ENCODE results near the gene CCDC85A.

CCDC85A gene

DNA sequence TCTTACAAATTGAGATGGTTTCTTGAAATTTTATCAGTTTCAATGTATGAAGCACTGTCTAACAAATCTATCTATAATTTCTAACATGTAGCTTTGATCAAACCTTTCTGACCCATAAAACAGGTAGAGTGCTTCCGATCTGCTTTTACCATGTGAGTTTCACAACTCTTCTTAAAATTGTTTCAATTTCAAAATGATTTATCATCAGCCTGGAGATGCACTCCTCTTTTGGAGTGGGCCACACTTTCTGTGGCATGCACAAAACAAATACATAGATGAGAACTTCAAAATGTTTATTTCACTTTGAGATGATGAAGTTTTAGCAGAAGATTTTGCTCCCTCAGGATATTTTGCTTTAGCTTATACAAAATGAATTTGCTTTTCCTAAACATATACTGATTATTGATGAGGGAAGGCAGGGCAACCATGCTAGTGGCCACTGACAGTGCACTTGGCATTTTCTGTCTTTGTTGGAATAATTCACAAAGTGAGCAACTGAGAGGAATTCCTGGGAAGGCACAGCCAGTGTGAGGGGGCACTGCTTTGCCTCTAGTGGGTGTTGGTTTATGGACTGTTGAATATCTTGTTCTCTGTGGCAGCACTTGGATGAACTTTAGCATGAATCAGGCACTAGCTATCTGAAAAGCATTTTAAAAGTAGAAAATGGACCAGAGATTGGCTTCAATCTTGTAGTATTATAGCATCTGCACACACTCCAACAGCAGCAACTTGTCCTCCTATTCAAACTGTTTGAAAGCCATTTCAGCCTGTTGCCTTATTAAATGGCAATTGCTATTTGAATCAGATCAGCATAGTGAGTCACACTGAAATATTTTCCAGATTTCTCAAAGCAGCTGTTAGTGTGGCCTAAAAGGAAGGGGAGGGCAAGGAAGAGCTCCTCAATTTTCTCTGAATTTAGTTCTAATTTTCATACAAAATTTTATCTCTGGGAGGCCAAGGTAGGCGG is 193.2 kb downstream of the CCDC85A start:
- DNase-seq: no peak

DNA sequence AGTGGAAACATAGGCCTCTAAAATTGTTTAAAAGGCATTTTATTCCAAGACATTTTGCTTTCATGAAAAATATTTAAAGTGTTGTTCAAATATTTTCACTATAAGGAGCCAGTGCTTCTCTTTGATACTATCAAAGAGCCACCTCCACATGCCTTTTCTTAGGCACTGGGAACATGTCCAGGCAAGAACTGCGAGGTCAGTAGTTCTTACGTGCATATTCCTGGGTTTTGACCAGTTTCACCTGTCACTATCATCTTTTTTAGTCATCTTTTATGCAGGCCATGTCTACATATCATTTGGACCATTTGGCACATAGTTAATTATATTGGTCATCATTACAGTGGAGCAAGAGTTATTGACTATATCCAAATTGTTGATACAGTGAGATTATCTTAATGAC is 195.3 kb downstream of the CCDC85A start:
- DNase-seq: no peak

- DNase-seq: no peak
These were observed 197.1 kb downstream of the CCDC85A start for GRCh38 chr2:56380861-56381260.

GRCh38 chr2:56382466-56382865 is 198.7 kb downstream of the CCDC85A start:
- DNase-seq: no peak

GRCh38 chr2:56386657-56387056 is 202.9 kb downstream of the CCDC85A start:
- no peak for DNase-seq

GRCh38 chr2:56390644-56391043 is 206.9 kb downstream of the CCDC85A start:
- no peak for DNase-seq

- DNase-seq: no peak
These were observed 226.3 kb downstream of the CCDC85A start for GRCh38 chr2:56410140-56410539.

GRCh38 chr2:56416500-56417176 is 232.8 kb downstream of the CCDC85A start:
- no peak for DNase-seq

Measured in GOT3 (cell line).